Activated CD8-positive, alpha-beta memory T cell treated with anti-CD3 and anti-CD28 coated beads for 4 hours (primary cell): ENCODE data around the gene ARL6IP5.
A peak's percentile ranks its signal among the peaks of the same experiment; 100 is the strongest.

Experiments used
- DNase-seq, 2 donors: peaks; one replicate each; pipeline ENCODE4 v3.0.0-alpha.2; 2020; ENCODE audit warnings: low read depth in 2 of 2

The ARL6IP5 gene, protein sequence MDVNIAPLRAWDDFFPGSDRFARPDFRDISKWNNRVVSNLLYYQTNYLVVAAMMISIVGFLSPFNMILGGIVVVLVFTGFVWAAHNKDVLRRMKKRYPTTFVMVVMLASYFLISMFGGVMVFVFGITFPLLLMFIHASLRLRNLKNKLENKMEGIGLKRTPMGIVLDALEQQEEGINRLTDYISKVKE

GRCh38 chr3:69084326-69085167 is at the start of gene ARL6IP5:
Gene ARL6IP5, plus strand, starts transcription at chr3:69084937. Its CDS starts 111 bp downstream, at chr3:69085048.
- peak; percentile 73 to 82 for DNase-seq

- DNase-seq, result no peak
These were observed 40.1 kb upstream of the ARL6IP5 start for GRCh38 chr3:69044608-69045007.

DNA sequence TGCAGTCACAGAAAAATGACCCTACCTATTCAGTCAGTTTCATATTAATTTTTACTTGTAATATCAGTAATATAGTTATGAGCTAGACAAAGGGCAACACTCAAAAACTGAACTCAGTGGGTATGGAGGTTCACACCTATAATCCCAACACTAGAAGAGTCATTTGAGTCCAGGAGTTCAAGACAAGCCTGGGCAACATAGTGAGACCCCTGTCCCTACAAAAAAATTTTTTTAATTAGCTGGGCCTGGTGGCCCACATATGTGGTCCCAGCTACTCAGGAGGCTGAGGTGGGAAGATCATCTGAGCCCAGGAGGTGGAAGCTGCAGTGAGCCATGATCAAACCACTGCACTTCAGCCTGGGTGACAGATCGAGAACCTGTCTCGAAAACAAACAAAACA is 35.7 kb upstream of the ARL6IP5 start:
- no peak for DNase-seq

DNA sequence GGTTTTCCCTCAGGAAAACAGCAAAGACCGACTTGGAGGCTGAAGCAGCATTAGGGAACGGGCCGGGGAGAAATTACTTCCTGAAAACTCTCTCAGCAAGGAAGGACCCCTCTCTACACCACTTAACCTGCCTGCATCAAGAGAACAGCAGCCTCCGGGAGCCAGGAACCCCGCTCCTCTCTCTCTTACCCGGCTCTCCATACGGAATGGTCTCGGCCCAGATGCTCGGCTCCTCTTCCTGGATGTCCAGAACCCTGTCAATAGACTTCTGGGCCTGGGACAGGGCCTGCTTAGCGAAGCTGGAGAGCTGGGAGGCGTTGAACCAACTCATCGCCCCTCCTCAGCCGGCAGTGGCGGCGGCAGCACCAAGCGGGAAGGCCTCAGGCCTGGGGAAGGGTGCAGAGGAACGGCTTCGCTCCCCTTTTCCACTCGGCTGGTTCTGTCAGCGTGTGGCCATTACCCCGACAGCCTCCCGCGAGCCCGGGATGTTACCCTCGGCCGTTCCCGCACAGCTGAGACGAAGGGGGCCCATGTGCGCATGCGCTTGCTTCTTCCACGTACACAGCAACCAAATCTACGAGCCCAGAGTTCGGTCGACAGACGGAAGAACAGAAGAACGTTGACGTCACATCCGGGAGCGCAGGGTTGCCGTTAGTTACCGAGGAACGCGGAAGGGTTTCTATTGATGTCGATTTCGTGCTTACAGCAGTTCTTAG is 32.8 kb upstream of the ARL6IP5 start, which contains the start of gene TMF1:
Gene TMF1, minus strand, starts transcription at position 578 of the 716 bp plus-strand sequence. Its CDS starts 247 bp downstream, at position 331.
- peak; percentile 96 for DNase-seq

- no peak for DNase-seq
These were observed 32.3 kb upstream of the ARL6IP5 start for GRCh38 chr3:69052472-69052898.

DNA sequence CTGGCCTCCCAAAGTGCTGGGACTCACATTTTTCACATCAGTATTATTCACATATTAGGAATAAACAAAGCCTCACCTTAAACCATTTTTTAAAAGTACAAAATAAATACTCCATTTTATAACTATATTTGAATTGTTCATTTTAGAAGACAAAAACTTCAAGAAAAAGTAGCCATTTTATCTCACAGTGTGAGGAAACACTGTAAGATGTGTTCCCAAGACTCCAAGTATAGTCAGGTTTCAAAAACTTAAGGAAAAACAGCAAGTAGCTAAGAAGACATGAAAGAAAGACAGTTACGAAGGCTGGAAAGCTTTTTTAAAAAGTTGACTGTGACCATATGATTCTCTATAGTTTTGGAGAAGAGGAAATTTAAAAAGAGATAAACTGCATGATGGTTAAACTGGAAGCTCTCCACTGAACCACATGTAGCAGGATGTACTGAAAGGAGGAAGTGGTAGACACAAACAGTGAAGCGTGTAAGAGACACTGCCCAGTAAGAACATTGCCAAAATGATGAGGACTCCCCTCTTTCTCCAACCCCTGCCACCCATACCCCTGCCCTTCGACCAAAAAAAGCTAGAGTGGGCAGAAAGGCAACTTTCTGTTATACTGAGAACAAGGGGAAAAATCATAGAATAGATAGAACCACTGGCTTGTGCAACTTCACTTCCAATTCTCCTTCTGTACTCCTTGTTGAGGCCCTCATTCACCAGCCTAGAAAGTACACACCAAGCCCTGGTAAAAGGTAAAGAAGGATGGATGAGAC is 26.4 kb upstream of the ARL6IP5 start:
- no peak for DNase-seq

DNA sequence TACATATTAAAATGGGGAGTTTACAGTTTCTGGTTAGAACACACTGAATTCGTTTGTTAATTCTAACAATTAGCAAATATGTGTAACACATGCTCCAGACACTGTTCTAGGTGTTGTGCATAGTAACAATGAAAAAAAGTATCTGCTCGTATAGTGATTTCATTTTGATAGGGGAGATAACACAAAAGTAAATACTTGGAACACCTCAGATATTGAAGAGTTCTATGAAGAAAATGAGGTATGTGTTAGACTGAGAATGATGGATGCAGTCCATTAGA is 25.9 kb upstream of the ARL6IP5 start:
- DNase-seq, result no peak

- no peak for DNase-seq
These were observed 25.0 kb upstream of the ARL6IP5 start for GRCh38 chr3:69059688-69060087.

- no peak for DNase-seq
These were observed 21.1 kb upstream of the ARL6IP5 start for GRCh38 chr3:69063636-69064035.

DNA sequence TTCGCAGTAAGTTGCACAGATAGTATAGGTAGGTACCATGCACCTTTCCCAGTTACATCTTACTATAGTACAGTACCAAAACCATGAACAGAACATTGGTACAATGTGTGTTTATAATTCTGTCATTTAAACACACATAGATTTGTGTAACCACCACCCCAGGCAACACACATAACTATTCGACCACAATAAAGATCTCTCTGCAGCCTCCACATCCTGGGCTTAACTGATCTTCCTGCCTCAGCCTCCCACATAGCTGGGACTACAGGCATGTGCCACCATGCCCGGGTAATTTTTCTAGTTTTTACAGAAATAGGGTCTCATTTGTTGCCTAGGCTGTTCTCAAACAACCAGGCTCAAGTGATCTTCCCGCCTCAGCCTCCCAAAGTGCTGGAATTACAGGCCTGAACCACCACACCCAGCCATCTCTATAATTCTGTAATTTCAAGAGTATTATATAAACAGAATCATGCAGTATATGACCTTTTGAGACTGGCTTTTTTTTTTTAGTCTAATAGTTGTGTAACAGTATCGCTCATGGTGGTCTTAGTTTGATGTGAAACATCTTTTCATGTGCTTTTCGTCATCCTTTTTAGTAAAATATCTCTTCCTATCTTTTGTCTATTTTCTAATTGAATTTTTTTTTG is 19.3 kb upstream of the ARL6IP5 start:
- DNase-seq, result no peak

DNA sequence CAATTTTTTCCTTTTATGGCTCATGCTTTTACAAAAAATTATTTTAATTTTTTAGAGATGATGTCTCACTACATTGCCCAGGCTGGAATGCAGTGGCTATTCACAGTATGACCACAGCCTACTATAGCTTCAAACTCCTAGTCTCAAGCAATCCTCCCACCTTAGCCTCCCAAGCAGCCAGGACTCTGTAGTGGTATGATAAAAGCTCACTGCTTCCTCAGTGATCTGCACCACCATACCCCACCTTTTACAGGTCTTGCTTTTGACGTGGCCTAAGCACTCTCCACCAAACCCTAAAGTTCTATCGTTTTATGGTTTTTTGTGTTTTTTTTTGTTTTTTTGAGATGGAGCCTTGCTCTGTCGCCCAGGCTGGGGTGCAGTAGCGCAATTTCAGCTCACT is 18.6 kb upstream of the ARL6IP5 start:
- no peak for DNase-seq

DNA sequence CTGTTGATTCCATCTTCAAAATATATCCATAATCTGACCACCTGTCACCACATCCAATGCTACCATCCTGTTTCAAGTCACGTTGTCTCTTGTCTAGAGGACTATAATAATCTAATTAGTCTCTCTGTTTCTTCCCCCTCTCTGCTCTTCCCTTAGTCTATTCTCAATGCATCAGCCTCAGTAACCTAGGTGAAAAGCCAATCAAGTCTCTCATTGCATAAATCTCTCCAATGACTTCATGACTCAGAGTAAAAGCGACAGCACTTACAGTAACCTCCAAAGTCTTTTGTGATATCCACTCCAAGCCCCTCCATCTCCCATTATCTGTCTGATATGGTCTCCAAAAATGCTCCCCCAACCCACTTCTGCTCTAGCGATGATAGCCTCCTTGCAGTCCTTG is 11.8 kb upstream of the ARL6IP5 start:
- no peak for DNase-seq

- no peak for DNase-seq
These were observed 5.2 kb upstream of the ARL6IP5 start for GRCh38 chr3:69079269-69080159.

GRCh38 chr3:69080233-69080920 is 4.4 kb upstream of the ARL6IP5 start, which contains the start of gene UBA3:
Gene UBA3, minus strand, starts transcription at chr3:69080365. Its CDS starts 12 bp downstream, at chr3:69080353.
- DNase-seq, result peak; percentile 86

DNA sequence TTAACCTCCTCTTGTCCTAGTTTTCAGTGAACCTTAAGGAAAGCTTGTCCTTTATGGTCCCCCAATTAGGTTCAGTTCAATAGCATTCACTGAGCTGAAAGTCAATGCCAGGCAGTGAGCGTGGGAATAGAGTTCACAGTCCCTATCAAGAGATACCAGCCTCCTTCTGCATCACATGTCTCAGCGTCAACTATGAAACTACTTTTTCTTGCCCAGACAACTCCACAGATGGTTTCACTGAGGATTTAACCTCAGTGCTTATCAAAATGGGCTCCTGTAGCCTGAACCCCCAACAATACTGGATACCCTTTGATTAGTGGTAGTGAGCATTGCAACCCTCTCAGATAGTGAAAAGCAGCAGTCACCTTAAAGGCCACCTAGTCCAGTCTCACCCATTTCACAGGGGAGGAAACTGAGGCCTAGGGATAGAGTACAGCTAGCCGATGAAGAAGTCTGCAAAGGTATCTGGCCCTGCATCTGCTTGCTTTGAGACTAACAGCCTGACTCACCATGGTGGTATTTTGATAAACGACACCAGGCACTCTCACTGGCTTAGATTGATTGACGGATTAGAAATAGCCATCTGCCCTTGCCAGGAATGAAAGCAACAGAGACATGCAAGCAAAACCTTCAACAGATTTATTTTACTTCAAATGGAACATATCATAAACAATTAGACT is 3.0 kb upstream of the ARL6IP5 start:
- no peak for DNase-seq

GRCh38 chr3:69082361-69082760 is 2.4 kb upstream of the ARL6IP5 start:
- no peak for DNase-seq

- peak; percentile 48 to 70 for DNase-seq
These were observed 1.9 kb upstream of the ARL6IP5 start for GRCh38 chr3:69082805-69083204.

GRCh38 chr3:69085168-69085832 is 563 bp downstream of the ARL6IP5 start:
- no peak for DNase-seq
